ENCODE results near the gene ASPSCR1. TPM values are rescaled to one million over a fixed set of nuclear protein-coding genes. Genes with fewer than 3 reads are reported as not detected.
A peak's percentile ranks its signal among the peaks of the same experiment; 100 is the strongest.

Gene ASPSCR1
- total and polyA plus RNA-seq, 9 of the 15 experiments (the other 6 are each of a cell fraction or from before 2014, with no cell fraction given) = 0.90 to 36.9 (median 11.6) TPM

DNA sequence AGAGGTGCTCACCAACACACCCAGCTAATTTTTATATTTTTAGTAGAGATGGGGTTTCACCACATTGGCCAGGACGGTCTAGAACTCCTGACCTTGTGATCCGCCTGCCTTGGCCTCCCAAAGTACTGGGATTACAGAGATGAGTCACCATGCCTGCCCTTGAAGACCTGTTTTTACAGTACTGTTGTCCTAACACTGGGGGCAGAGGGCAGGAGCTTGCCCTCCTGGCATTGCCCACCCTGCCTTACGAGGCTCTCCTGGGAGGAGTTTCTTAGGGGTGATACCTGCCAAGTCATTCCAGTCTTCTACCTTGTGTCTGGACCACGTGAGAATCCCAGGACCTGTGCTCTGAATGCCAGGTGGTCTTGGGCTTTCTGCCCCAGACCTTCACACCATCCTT, 2.7 kb downstream of the ASPSCR1 start:
- H3K36me3 ChIP-seq (ENCODE audit: control insufficient read depth, insufficient read depth, low read length) = peaks cover 34% of the 10 kb centered on the region; the same call in 2 of the 3 replicates
- DNase-seq (ENCODE audit: extremely low read depth in 1 of 4, low spot score in 3 of 4) = no peak
- peaks cover 16% of the 10 kb centered on the region; the same call in 2 of the 3 replicates for H3K79me2 ChIP-seq (ENCODE audit: control insufficient read depth, insufficient read depth, low read length)
- H3K4me3 ChIP-seq = no peak overlapping the region
- peak; percentile 48 for FAIRE-seq
- no peak for ATAC-seq
- no peaks in the 10 kb centered on the region for H4K20me1 ChIP-seq (replicated peaks; ENCODE audit: control insufficient read depth, insufficient read depth, low read length)
- in situ Hi-C loops (cut with MboI) (no loop called here), intact Hi-C loops (cut with micrococcal nuclease) (no loop called here)
- no peak overlapping the region for H3K27ac ChIP-seq (ENCODE audit: extremely low read depth, low read depth, low read length)
- BruUV-seq (replicated peaks) = no TSS peak
- 0 out of 4 replicates have a peak overlapping the region, but pooled peaks of 1 of the 2 experiments have one; percentile 6 for H3K9ac ChIP-seq (ENCODE audit: insufficient read depth in 1 of 2, low read depth in 2 of 2, low read length in 2 of 2)
- WGBS (ENCODE audit: insufficient coverage, low coverage, missing lambda C conversion rate) = 75% methylated on average over 4 of the region's 4 CpGs
- ChIA-PET POLR2A (interaction anchor here (1.0 to 1.2 kb wide), 2 partner anchors 9 to 21 kb away, joined by 3 read pairs; no protein-coding TSS in a partner anchor), CTCF (ENCODE audit: low intra/inter-chr PET ratio) (no interaction called here)
- no peaks in the 10 kb centered on the region for H3K9me3 ChIP-seq (replicated peaks; ENCODE audit: control insufficient read depth, insufficient read depth, low read depth, low read length)
- TF ChIP-seq HDAC8 (tag; IDR thresholded peaks at IDR 0.05) (no peak), PYGO2 (tag; IDR thresholded peaks at IDR 0.05) (no peak), NR3C1 (CRISPR knock-in tag; IDR thresholded peaks at IDR 0.05) (no peak)
- peaks cover 23 to 38% of the 10 kb centered on the region in 2 experiments for H3K4me1 ChIP-seq (replicated peaks in 1 of 2; ENCODE audit: control insufficient read depth in 2 of 2, insufficient read depth in 2 of 2, low read length in 2 of 2)
- no peak overlapping the region for H2AFZ ChIP-seq (ENCODE audit: low read depth, low read length)
- H3K27me3 ChIP-seq (ENCODE audit: control insufficient read depth in 2 of 2, insufficient read depth in 2 of 2, low read length in 2 of 2) = no peaks in the 10 kb centered on the region
- no peak overlapping the region for H3K4me2 ChIP-seq (ENCODE audit: insufficient read depth, low read length)
- H3K9me1 ChIP-seq (ENCODE audit: control insufficient read depth, insufficient read depth, low read length) = no peaks in the 10 kb centered on the region

DNA sequence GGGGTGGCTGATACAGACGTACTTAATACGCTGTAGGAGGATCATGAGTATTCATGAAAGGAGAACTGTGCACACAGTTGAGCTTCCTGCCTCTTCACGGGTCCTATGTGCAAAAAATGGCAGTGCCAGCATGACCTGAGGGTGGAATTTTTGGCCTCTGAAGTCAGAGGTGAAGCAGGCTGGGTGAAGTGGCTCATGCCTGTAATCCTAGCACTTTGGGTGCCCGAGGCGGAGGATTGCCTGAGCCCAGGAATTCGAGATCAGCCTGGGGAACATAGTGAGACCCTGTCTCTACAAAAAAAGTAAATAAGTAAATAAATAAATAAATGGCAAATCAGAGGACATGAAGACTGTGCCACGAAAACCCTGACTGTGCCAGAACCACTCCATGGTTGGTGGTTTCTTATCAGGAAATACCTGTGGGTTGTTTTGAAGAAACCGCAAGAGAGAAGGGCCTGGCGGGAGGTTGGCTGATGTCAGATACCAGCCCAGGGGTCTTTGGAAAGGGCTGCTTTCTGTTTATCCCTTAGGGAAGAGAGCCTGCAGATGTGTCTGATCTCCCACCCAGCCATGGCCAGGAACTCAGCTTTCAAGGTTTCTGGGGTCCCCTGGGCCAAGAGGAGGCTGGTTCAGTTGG, 3.4 kb downstream of the ASPSCR1 start:
- no TSS peak for BruUV-seq (replicated peaks)
- in situ Hi-C loops (cut with MboI) = no loop called here
- TF ChIP-seq SMARCE1 (IDR thresholded peaks at IDR 0.05) (peak; percentile 33; the same call in 1 of the 2 replicates), TRIM24 (IDR thresholded peaks at IDR 0.05) (no peak), RNF2 (IDR thresholded peaks at IDR 0.05) (no peak), CBFA2T2 (conservative IDR thresholded peaks at IDR 0.05) (0 out of 2 replicates have a peak, but pooled peaks have one; percentile 6), NCOA1 (IDR thresholded peaks at IDR 0.05; ENCODE audit: low read depth) (no peak), MBD2 (IDR thresholded peaks at IDR 0.05; ENCODE audit: borderline replicate concordance, low read depth) (no peak), TCF3 (CRISPR knock-in tag; IDR thresholded peaks at IDR 0.05) (peak; percentile 15; the same call in 1 of the 2 replicates)
- TF ChIP-seq, protein P1, sequence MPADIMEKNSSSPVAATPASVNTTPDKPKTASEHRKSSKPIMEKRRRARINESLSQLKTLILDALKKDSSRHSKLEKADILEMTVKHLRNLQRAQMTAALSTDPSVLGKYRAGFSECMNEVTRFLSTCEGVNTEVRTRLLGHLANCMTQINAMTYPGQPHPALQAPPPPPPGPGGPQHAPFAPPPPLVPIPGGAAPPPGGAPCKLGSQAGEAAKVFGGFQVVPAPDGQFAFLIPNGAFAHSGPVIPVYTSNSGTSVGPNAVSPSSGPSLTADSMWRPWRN (IDR thresholded peaks at IDR 0.05; ENCODE audit: low read depth) = peak; percentile 72; the same call in 1 of the 2 replicates
- TF ChIP-seq, protein P2, sequence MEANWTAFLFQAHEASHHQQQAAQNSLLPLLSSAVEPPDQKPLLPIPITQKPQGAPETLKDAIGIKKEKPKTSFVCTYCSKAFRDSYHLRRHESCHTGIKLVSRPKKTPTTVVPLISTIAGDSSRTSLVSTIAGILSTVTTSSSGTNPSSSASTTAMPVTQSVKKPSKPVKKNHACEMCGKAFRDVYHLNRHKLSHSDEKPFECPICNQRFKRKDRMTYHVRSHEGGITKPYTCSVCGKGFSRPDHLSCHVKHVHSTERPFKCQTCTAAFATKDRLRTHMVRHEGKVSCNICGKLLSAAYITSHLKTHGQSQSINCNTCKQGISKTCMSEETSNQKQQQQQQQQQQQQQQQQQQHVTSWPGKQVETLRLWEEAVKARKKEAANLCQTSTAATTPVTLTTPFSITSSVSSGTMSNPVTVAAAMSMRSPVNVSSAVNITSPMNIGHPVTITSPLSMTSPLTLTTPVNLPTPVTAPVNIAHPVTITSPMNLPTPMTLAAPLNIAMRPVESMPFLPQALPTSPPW (CRISPR knock-in tag; IDR thresholded peaks at IDR 0.05) = peak; percentile 14; the same call in 1 of the 2 replicates

More for the DNA sequence above, 3.4 kb downstream of the ASPSCR1 start:
- FAIRE-seq (peak; percentile 55), ATAC-seq (no peak), DNase-seq (ENCODE audit: extremely low read depth in 1 of 4, low spot score in 3 of 4) (peak in 1 of 4 experiments; percentile 34)
- Histone ChIP-seq H3K27me3 (ENCODE audit: control insufficient read depth in 2 of 2, insufficient read depth in 2 of 2, low read length in 2 of 2) (no peaks in the 10 kb centered on the region), H3K4me3 (no peak overlapping the region), H4K20me1 (replicated peaks; ENCODE audit: control insufficient read depth, insufficient read depth, low read length) (no peaks in the 10 kb centered on the region), H3K9me1 (ENCODE audit: control insufficient read depth, insufficient read depth, low read length) (no peaks in the 10 kb centered on the region), H3K9ac (ENCODE audit: insufficient read depth in 1 of 2, low read depth in 2 of 2, low read length in 2 of 2) (peak overlapping the region in 1 of 2 experiments; percentile 6; a peak in 1 of 4 replicates), H3K27ac (ENCODE audit: extremely low read depth, low read depth, low read length) (no peak overlapping the region), H3K4me1 (replicated peaks in 1 of 2; ENCODE audit: control insufficient read depth in 2 of 2, insufficient read depth in 2 of 2, low read length in 2 of 2) (peaks cover 22 to 38% of the 10 kb centered on the region in 2 experiments), H3K79me2 (ENCODE audit: control insufficient read depth, insufficient read depth, low read length) (peaks cover 16% of the 10 kb centered on the region; the same call in 2 of the 3 replicates), H3K4me2 (ENCODE audit: insufficient read depth, low read length) (no peak overlapping the region), H3K9me3 (replicated peaks; ENCODE audit: control insufficient read depth, insufficient read depth, low read depth, low read length) (no peaks in the 10 kb centered on the region), H3K36me3 (ENCODE audit: control insufficient read depth, insufficient read depth, low read length) (peaks cover 39% of the 10 kb centered on the region; the same call in 2 of the 3 replicates), H2AFZ (ENCODE audit: low read depth, low read length) (no peak overlapping the region)
- intact Hi-C loops (cut with micrococcal nuclease) = no loop called here
- POLR2A ChIA-PET = interaction anchor here (1.2 kb wide), 1 partner anchor 8 kb away, joined by 3 read pairs; no protein-coding TSS in a partner anchor
- 50% methylated on average over 9 of the region's 9 CpGs for WGBS (ENCODE audit: insufficient coverage, low coverage, missing lambda C conversion rate)
- CTCF ChIA-PET (ENCODE audit: low intra/inter-chr PET ratio) = no interaction called here

Measured in K562 (cell line).